ENCODE results near the gene TLE7.

TLE7 gene

DNA sequence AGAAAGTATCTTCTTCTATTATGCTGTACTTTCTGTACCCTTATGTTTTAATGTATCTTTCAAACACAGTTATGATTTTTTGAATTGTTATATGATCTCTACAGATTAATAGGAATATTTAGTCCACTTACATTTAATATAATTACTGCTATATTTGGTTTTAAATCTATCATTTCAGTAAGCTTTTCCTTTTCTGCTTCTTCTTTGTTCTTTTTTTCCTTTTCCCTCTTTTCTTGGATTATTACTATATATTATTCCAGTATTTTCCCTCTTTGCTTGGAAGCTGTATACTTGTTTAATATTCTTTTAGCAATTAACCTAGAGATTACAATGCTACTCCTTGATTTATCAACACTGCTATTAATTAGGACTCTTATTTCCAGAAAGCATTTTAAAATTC lies 13.5 kb downstream of the TLE7 start:
- H3K4me3 ChIP-seq (ENCODE audit: low read length) = no peak overlapping the region
- peaks cover 21% of the 10 kb centered on the region for H3K27me3 ChIP-seq (ENCODE audit: control insufficient read depth, insufficient read depth, low read length)
- H3K27ac ChIP-seq (ENCODE audit: low read length) = no peak overlapping the region
- no peaks in the 10 kb centered on the region for H3K9me3 ChIP-seq (ENCODE audit: control insufficient read depth, low read depth, low read length)
- no peaks in the 10 kb centered on the region for H3K4me1 ChIP-seq (ENCODE audit: control insufficient read depth, low read depth, low read length)
- no peaks in the 10 kb centered on the region for H3K36me3 ChIP-seq (ENCODE audit: control insufficient read depth, low read depth, low read length)
- H3K9ac ChIP-seq (ENCODE audit: low read length) = no peak overlapping the region

GRCh38 chr16:71426880-71427615 lies 14.8 kb downstream of the TLE7 start:
- no peaks in the 10 kb centered on the region for H3K4me1 ChIP-seq (ENCODE audit: control insufficient read depth, low read depth, low read length)
- no peaks in the 10 kb centered on the region for H3K36me3 ChIP-seq (ENCODE audit: control insufficient read depth, low read depth, low read length)
- peak overlapping the region; percentile 4 for H3K4me3 ChIP-seq (ENCODE audit: low read length)
- H3K27ac ChIP-seq (ENCODE audit: low read length) = no peak overlapping the region
- peaks cover 21% of the 10 kb centered on the region for H3K27me3 ChIP-seq (ENCODE audit: control insufficient read depth, insufficient read depth, low read length)
- H3K9ac ChIP-seq (ENCODE audit: low read length) = no peak overlapping the region
- no peaks in the 10 kb centered on the region for H3K9me3 ChIP-seq (ENCODE audit: control insufficient read depth, low read depth, low read length)

GRCh38 chr16:71426069-71426879 lies 15.6 kb downstream of the TLE7 start:
- Histone ChIP-seq H3K27me3 (ENCODE audit: control insufficient read depth, insufficient read depth, low read length) (peaks cover 21% of the 10 kb centered on the region), H3K9ac (ENCODE audit: low read length) (peak overlapping the region; percentile 34), H3K36me3 (ENCODE audit: control insufficient read depth, low read depth, low read length) (no peaks in the 10 kb centered on the region), H3K4me3 (ENCODE audit: low read length) (peak overlapping the region; percentile 70), H3K27ac (ENCODE audit: low read length) (no peak overlapping the region), H3K9me3 (ENCODE audit: control insufficient read depth, low read depth, low read length) (no peaks in the 10 kb centered on the region), H3K4me1 (ENCODE audit: control insufficient read depth, low read depth, low read length) (no peaks in the 10 kb centered on the region)

DNA sequence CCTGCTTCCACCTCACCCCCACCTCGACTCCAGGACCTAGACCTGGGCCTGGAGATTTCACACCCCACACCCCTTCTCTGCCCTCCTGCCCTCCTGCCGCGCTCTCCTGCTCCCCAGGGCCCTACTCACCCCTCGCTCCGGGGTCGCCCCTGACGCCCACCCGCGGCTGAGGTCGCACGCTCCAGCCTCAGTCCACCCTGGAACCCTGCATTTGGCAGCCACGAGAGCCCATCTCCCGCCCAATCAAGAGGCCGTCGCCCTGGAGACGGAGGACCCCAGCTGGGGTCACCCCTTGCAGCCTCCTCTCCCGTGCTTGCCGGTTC lies 16.1 kb downstream of the TLE7 start:
- Histone ChIP-seq H3K27me3 (ENCODE audit: control insufficient read depth, insufficient read depth, low read length) (peaks cover 21% of the 10 kb centered on the region), H3K27ac (ENCODE audit: low read length) (no peak overlapping the region), H3K4me3 (ENCODE audit: low read length) (peak overlapping the region; percentile 70), H3K9ac (ENCODE audit: low read length) (peak overlapping the region; percentile 34), H3K36me3 (ENCODE audit: control insufficient read depth, low read depth, low read length) (no peaks in the 10 kb centered on the region), H3K9me3 (ENCODE audit: control insufficient read depth, low read depth, low read length) (no peaks in the 10 kb centered on the region), H3K4me1 (ENCODE audit: control insufficient read depth, low read depth, low read length) (no peaks in the 10 kb centered on the region)

DNA sequence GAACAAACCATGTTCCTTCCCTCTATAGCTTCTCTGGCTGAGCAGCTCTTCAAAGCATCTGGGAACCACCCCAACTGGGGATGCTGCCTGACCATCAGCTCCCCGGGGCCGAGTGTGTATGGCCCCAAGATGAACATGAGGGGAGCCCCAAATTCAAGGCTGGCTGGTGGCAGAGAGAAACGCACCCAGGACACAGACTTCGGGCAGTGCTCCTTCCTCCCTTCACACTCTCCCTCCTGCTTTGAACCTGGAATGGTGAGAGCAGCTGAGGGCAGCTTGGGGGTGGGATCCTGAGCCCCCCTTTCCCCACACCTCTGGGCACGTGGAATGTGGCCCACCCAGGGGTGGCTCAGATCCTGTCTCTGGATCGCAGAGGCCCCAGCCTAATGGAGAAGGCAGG lies 17.2 kb downstream of the TLE7 start:
- Histone ChIP-seq H3K9me3 (ENCODE audit: control insufficient read depth, low read depth, low read length) (no peaks in the 10 kb centered on the region), H3K4me3 (ENCODE audit: low read length) (no peak overlapping the region), H3K9ac (ENCODE audit: low read length) (no peak overlapping the region), H3K36me3 (ENCODE audit: control insufficient read depth, low read depth, low read length) (no peaks in the 10 kb centered on the region), H3K27ac (ENCODE audit: low read length) (no peak overlapping the region), H3K4me1 (ENCODE audit: control insufficient read depth, low read depth, low read length) (no peaks in the 10 kb centered on the region), H3K27me3 (ENCODE audit: control insufficient read depth, insufficient read depth, low read length) (peaks cover 21% of the 10 kb centered on the region)

GRCh38 chr16:71423865-71424264 lies 18.0 kb downstream of the TLE7 start:
- H3K27ac ChIP-seq (ENCODE audit: low read length) = no peak overlapping the region
- peaks cover 21% of the 10 kb centered on the region for H3K27me3 ChIP-seq (ENCODE audit: control insufficient read depth, insufficient read depth, low read length)
- no peaks in the 10 kb centered on the region for H3K36me3 ChIP-seq (ENCODE audit: control insufficient read depth, low read depth, low read length)
- H3K4me1 ChIP-seq (ENCODE audit: control insufficient read depth, low read depth, low read length) = no peaks in the 10 kb centered on the region
- H3K9me3 ChIP-seq (ENCODE audit: control insufficient read depth, low read depth, low read length) = no peaks in the 10 kb centered on the region
- H3K4me3 ChIP-seq (ENCODE audit: low read length) = no peak overlapping the region
- no peak overlapping the region for H3K9ac ChIP-seq (ENCODE audit: low read length)

DNA sequence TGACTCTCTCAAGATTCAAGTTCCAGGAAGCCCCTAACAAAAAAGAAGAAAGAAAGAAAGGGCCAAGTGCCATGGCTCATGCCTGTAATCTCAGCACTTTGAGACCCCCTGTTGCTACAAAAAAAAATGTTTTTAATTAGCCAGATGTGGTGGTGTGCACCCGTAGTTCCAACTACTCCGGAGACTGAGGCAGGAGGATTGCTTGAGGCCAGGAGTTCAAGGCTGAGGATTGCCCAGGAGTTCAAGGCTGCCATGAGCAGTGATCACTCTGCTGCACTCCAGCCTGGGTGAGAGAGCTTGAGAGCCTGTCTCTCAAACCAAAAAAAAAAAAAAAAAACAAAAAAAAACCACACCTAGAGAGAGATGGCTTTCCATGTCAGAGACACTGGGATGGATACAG lies 18.8 kb downstream of the TLE7 start:
- Histone ChIP-seq H3K36me3 (ENCODE audit: control insufficient read depth, low read depth, low read length) (no peaks in the 10 kb centered on the region), H3K4me1 (ENCODE audit: control insufficient read depth, low read depth, low read length) (no peaks in the 10 kb centered on the region), H3K9me3 (ENCODE audit: control insufficient read depth, low read depth, low read length) (no peaks in the 10 kb centered on the region), H3K9ac (ENCODE audit: low read length) (no peak overlapping the region), H3K27me3 (ENCODE audit: control insufficient read depth, insufficient read depth, low read length) (peaks cover 21% of the 10 kb centered on the region), H3K4me3 (ENCODE audit: low read length) (no peak overlapping the region), H3K27ac (ENCODE audit: low read length) (no peak overlapping the region)

DNA sequence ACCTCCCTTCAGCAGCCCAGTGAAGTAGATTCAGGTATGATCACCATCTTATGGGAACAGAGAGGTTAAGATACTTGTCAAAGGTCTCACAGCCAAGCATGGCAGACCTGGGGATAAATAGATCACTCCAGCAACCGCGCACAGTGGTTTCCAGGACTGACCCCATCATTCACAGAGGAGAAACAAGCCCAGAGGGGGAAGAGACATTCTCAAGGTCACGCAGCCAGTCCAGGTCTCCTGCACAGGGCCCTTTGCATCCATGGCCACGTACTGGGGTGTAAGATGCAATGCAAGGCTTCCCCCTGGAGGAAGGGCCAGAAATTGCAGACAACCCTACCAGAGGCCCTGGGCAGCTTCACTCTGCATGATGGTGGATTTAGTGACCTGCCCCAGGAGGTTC lies 19.9 kb downstream of the TLE7 start:
- no peak overlapping the region for H3K4me3 ChIP-seq (ENCODE audit: low read length)
- H3K27me3 ChIP-seq (ENCODE audit: control insufficient read depth, insufficient read depth, low read length) = peaks cover 21% of the 10 kb centered on the region

GRCh38 chr16:71414038-71414437 lies 27.8 kb downstream of the TLE7 start:
- Histone ChIP-seq H3K27ac (ENCODE audit: low read length) (no peak overlapping the region), H3K9me3 (ENCODE audit: control insufficient read depth, low read depth, low read length) (no peaks in the 10 kb centered on the region), H3K4me3 (ENCODE audit: low read length) (no peak overlapping the region), H3K27me3 (ENCODE audit: control insufficient read depth, insufficient read depth, low read length) (no peaks in the 10 kb centered on the region), H3K4me1 (ENCODE audit: control insufficient read depth, low read depth, low read length) (no peaks in the 10 kb centered on the region), H3K9ac (ENCODE audit: low read length) (no peak overlapping the region), H3K36me3 (ENCODE audit: control insufficient read depth, low read depth, low read length) (no peaks in the 10 kb centered on the region)

More for the DNA sequence above, 19.9 kb downstream of the TLE7 start:
- Histone ChIP-seq H3K4me1 (ENCODE audit: control insufficient read depth, low read depth, low read length) (no peaks in the 10 kb centered on the region), H3K9me3 (ENCODE audit: control insufficient read depth, low read depth, low read length) (no peaks in the 10 kb centered on the region), H3K9ac (ENCODE audit: low read length) (no peak overlapping the region), H3K36me3 (ENCODE audit: control insufficient read depth, low read depth, low read length) (no peaks in the 10 kb centered on the region), H3K27ac (ENCODE audit: low read length) (no peak overlapping the region)

- Histone ChIP-seq H3K4me1 (ENCODE audit: control insufficient read depth, low read depth, low read length) (no peaks in the 10 kb centered on the region), H3K9ac (ENCODE audit: low read length) (no peak overlapping the region), H3K27me3 (ENCODE audit: control insufficient read depth, insufficient read depth, low read length) (no peaks in the 10 kb centered on the region), H3K36me3 (ENCODE audit: control insufficient read depth, low read depth, low read length) (no peaks in the 10 kb centered on the region), H3K9me3 (ENCODE audit: control insufficient read depth, low read depth, low read length) (no peaks in the 10 kb centered on the region), H3K4me3 (ENCODE audit: low read length) (no peak overlapping the region), H3K27ac (ENCODE audit: low read length) (no peak overlapping the region)
Observed at GRCh38 chr16:71413341-71413740, 28.5 kb downstream of the TLE7 start.

DNA sequence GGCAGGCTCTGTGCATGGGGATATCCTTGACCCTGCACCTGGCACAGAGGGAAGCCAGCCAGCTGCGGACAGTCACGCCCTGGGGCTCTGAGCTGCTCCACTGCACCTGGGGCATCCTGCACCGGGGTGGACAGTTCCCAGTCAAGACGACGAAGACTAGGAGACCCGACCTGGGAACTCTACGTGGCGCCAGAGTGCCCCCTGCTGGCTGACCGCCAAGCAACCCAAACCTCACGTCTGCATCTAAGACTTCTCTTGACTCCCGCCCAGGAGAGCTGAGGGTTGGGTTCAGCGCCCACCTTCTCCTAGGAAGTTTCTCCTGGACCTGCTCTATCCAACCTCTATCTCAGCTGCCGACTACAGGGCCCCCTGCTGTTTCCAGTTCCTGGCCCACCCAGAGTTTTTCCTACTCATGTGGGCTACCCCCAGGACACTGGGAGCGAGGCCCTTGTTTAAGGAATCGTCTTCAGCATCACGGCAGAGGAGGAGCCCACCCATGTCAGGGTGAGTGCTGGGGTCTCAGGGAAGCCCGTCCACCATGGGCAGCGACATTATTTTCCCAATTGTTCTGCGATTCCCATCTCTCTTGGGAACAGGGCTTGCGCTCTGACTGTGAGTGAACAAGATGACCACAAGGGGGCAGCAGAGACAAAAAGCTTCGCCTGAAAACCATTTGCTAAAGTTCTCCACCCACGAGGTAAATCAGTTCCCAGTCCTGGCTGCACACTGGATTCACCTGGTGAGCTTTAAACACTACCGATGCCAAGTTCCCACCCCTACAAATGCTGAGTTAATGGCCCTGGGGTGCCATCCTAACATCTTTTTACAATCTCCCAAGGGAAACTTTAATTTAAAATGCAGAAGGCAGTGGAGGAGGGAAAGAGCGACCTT lies 29.3 kb downstream of the TLE7 start:
- H3K27ac ChIP-seq (ENCODE audit: low read length) = no peak overlapping the region
- no peaks in the 10 kb centered on the region for H3K27me3 ChIP-seq (ENCODE audit: control insufficient read depth, insufficient read depth, low read length)
- H3K4me3 ChIP-seq (ENCODE audit: low read length) = peak overlapping the region; percentile 64
- H3K9me3 ChIP-seq (ENCODE audit: control insufficient read depth, low read depth, low read length) = no peaks in the 10 kb centered on the region
- H3K9ac ChIP-seq (ENCODE audit: low read length) = peak overlapping the region; percentile 55
- H3K4me1 ChIP-seq (ENCODE audit: control insufficient read depth, low read depth, low read length) = no peaks in the 10 kb centered on the region
- H3K36me3 ChIP-seq (ENCODE audit: control insufficient read depth, low read depth, low read length) = no peaks in the 10 kb centered on the region

Measured in iPS-18a (cell line).